Measurements from ENCODE around the gene C1orf53. TPM values are rescaled to one million over a fixed set of nuclear protein-coding genes. Genes with fewer than 3 reads are reported as not detected.

C1orf53 gene
- total RNA-seq, 1 donor, result 6.5 TPM

- peak; percentile 98 for DNase-seq (ENCODE audit: insufficient read length, low spot score, missing footprints)
- H3K27ac ChIP-seq (ENCODE audit: low read depth, low read length), result no peak overlapping the region
Observed at GRCh38 chr1:197915862-197916499, 13.6 kb downstream of the C1orf53 start.

GRCh38 chr1:197916500-197916983, 14.1 kb downstream of the C1orf53 start:
- peak; percentile 41 for DNase-seq (ENCODE audit: insufficient read length, low spot score, missing footprints)
- Histone ChIP-seq H4K20me1 (ENCODE audit: insufficient read depth, low read length) (no peaks in the 10 kb centered on the region), H3K4me1 (ENCODE audit: insufficient read depth, low read length) (peaks cover 24% of the 10 kb centered on the region), H2AFZ (ENCODE audit: low read length) (peak overlapping the region; percentile 96), H3K4me2 (ENCODE audit: insufficient read depth, low read length) (peak overlapping the region; percentile 95), H3K36me3 (ENCODE audit: insufficient read depth, low read length) (no peaks in the 10 kb centered on the region), H3K4me3 (ENCODE audit: insufficient read depth, low read length) (peak overlapping the region; percentile 78), H3K9me3 (ENCODE audit: low read depth, low read length) (no peaks in the 10 kb centered on the region), H3K27me3 (ENCODE audit: insufficient read depth, low read length) (peaks cover 78% of the 10 kb centered on the region), H3K27ac (ENCODE audit: low read depth, low read length) (no peak overlapping the region), H3K79me2 (ENCODE audit: insufficient read depth, low read length) (no peaks in the 10 kb centered on the region)
- no peak for TF ChIP-seq CTCF (IDR thresholded peaks at IDR 0.05; ENCODE audit: extremely low read depth, low read depth, low read length)

More at GRCh38 chr1:197915862-197916499, 13.6 kb downstream of the C1orf53 start:
- TF ChIP-seq CTCF (IDR thresholded peaks at IDR 0.05; ENCODE audit: extremely low read depth, low read depth, low read length), result peak; percentile 70
- Histone ChIP-seq H3K27me3 (ENCODE audit: insufficient read depth, low read length) (peaks cover 83% of the 10 kb centered on the region), H4K20me1 (ENCODE audit: insufficient read depth, low read length) (no peaks in the 10 kb centered on the region), H3K4me2 (ENCODE audit: insufficient read depth, low read length) (peak overlapping the region; percentile 95), H3K79me2 (ENCODE audit: insufficient read depth, low read length) (no peaks in the 10 kb centered on the region), H3K4me3 (ENCODE audit: insufficient read depth, low read length) (peak overlapping the region; percentile 78), H3K9me3 (ENCODE audit: low read depth, low read length) (no peaks in the 10 kb centered on the region), H3K36me3 (ENCODE audit: insufficient read depth, low read length) (no peaks in the 10 kb centered on the region), H3K4me1 (ENCODE audit: insufficient read depth, low read length) (peaks cover 29% of the 10 kb centered on the region), H2AFZ (ENCODE audit: low read length) (peak overlapping the region; percentile 96)

GRCh38 chr1:197917805-197918651, 15.6 kb downstream of the C1orf53 start:
- no peak overlapping the region for H3K27ac ChIP-seq (ENCODE audit: low read depth, low read length)
- no peaks in the 10 kb centered on the region for H3K79me2 ChIP-seq (ENCODE audit: insufficient read depth, low read length)
- no peaks in the 10 kb centered on the region for H3K36me3 ChIP-seq (ENCODE audit: insufficient read depth, low read length)
- H2AFZ ChIP-seq (ENCODE audit: low read length), result peak overlapping the region; percentile 96
- DNase-seq (ENCODE audit: insufficient read length, low spot score, missing footprints), result peak; percentile 86
- H3K27me3 ChIP-seq (ENCODE audit: insufficient read depth, low read length), result peaks cover 63% of the 10 kb centered on the region
- H3K4me3 ChIP-seq (ENCODE audit: insufficient read depth, low read length), result peak overlapping the region; percentile 78
- H3K4me2 ChIP-seq (ENCODE audit: insufficient read depth, low read length), result peak overlapping the region; percentile 95
- no peaks in the 10 kb centered on the region for H3K9me3 ChIP-seq (ENCODE audit: low read depth, low read length)
- H4K20me1 ChIP-seq (ENCODE audit: insufficient read depth, low read length), result no peaks in the 10 kb centered on the region
- no peak for TF ChIP-seq CTCF (IDR thresholded peaks at IDR 0.05; ENCODE audit: extremely low read depth, low read depth, low read length)
- H3K4me1 ChIP-seq (ENCODE audit: insufficient read depth, low read length), result peaks cover 14% of the 10 kb centered on the region

Measured in osteoblast (primary cell).